ENCODE measurements around the gene SPAG9. TPM values are rescaled to one million over a fixed set of nuclear protein-coding genes. Genes with fewer than 3 reads are reported as not detected.

The SPAG9 gene
- total RNA-seq, 6 experiments from 2014 or later: 35.2 to 49.7 (median 43.3) TPM

DNA sequence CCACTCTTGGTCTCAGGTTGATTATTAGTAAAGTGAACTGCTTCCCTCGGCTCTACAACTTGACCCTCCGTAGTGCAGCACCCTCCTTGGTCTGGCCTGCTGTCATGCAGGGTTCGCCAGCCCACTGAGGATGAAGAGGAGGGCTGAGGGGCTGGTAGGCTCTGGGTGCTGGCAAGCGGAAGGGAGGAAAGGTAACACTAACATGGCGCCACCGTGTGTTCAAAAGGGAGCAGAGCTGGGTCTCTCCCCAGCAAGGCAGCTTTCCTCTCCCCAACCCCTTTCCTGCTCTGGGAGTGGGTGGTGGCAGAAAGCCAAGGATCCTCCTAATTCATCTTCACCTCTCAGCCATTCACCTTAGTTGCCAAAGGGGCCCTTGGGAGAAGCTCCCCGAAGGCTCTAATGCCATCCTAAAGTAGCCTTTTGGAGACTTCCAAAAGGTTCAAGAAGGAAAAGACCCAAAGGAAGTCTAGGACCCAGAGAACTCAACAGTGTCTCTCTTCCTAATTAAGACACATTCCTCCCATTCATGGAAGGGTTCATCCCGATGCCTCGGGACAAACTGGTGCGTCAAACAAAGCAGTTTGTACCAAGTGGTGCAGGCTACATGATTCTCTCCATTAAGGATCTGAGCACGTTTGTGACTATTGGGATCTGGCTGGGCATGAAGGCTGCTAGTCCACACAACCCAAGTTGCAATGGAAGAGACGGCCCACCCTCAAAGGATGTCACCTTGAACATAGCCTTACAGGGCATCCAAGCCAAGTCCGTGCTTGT, 163.7 kb downstream of the SPAG9 start:
- H3K4me3 ChIP-seq: no peak overlapping the region
- H3K9me3 ChIP-seq: no peaks in the 10 kb centered on the region
- TF ChIP-seq, protein P1, sequence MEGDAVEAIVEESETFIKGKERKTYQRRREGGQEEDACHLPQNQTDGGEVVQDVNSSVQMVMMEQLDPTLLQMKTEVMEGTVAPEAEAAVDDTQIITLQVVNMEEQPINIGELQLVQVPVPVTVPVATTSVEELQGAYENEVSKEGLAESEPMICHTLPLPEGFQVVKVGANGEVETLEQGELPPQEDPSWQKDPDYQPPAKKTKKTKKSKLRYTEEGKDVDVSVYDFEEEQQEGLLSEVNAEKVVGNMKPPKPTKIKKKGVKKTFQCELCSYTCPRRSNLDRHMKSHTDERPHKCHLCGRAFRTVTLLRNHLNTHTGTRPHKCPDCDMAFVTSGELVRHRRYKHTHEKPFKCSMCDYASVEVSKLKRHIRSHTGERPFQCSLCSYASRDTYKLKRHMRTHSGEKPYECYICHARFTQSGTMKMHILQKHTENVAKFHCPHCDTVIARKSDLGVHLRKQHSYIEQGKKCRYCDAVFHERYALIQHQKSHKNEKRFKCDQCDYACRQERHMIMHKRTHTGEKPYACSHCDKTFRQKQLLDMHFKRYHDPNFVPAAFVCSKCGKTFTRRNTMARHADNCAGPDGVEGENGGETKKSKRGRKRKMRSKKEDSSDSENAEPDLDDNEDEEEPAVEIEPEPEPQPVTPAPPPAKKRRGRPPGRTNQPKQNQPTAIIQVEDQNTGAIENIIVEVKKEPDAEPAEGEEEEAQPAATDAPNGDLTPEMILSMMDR (IDR thresholded peaks at IDR 0.05): peak; percentile 48 to 74 (median 60)
- TF ChIP-seq POLR2A (IDR thresholded peaks at IDR 0.05): no peak
- intact Hi-C loops (cut with DNase I): loop anchor here (5.0 to 10.0 kb wide), 2 partner anchors 110 to 172 kb away; no protein-coding TSS in a partner anchor
- H3K27me3 ChIP-seq: no peaks in the 10 kb centered on the region
- peaks cover 0 to 7% (median 0%) of the 10 kb centered on the region in 4 donors for H3K4me1 ChIP-seq
- 32% methylated on average over 10 of the region's 13 CpGs for WGBS (ENCODE audit: insufficient coverage, low coverage, low lambda C conversion rate, missing lambda C conversion rate)
- ATAC-seq (peak; percentile 70 to 81 (median 74)), DNase-seq (peak; percentile 60 to 71 (median 71))
- no peak overlapping the region for H3K27ac ChIP-seq
- H3K36me3 ChIP-seq: peaks cover 0 to 7% (median 0%) of the 10 kb centered on the region in 4 donors

DNA sequence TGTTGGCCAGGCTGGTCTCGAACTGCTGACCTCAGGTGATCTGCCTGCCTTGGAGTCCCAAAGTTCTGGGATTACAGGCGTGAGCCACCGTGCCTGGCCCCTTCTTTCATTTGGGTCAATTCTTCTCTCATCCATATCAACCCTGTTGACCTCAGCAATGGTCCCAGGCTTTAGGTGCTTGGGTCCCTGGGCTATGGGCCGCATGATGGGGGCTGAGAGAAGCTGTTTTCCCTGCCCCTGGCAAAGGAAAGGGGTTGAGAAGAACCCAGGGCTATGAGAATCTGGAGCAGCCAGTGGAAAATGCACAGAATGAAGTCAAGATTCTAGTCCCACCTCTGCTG, 164.3 kb downstream of the SPAG9 start:
- no peak for TF ChIP-seq POLR2A (IDR thresholded peaks at IDR 0.05)
- TF ChIP-seq, protein P1 (IDR thresholded peaks at IDR 0.05): no peak
- no peak for ATAC-seq
- Histone ChIP-seq H3K4me1 (peaks cover 0 to 7% (median 0%) of the 10 kb centered on the region in 4 donors), H3K27me3 (no peaks in the 10 kb centered on the region), H3K9me3 (no peaks in the 10 kb centered on the region), H3K4me3 (no peak overlapping the region), H3K27ac (no peak overlapping the region), H3K36me3 (peaks cover 0 to 7% (median 0%) of the 10 kb centered on the region in 4 donors)
- DNase-seq: no peak
- intact Hi-C loops (cut with DNase I): loop anchor here (5.0 to 10.0 kb wide), 2 partner anchors 109 to 172 kb away; no protein-coding TSS in a partner anchor
- 86% methylated on average over 4 of the region's 4 CpGs for WGBS (ENCODE audit: insufficient coverage, low coverage, low lambda C conversion rate, missing lambda C conversion rate)

DNA sequence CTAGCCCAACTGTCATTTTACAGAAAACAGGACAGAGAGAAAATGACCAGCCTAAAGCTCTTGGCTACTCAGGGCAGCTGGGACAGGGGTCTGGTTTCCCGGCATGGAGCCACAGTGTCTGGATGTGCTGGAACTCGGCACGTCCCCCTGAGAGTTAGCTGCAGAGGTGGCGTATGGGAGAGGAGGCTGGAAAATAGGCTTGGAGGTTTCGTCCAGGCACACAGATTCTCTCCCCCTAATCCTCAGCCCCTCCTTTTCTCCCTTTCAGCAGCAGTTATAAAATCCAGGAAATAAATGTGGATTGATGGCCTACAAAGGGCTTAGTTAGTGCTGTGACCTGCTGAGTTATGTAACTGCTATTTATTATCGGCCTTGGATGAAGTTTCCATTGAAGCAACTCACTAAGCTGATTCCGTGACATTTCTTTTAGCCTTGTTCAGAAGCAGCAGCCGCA, 165.0 kb downstream of the SPAG9 start:
- 52% methylated on average over 7 of the region's 8 CpGs for WGBS (ENCODE audit: insufficient coverage, low coverage, low lambda C conversion rate, missing lambda C conversion rate)
- no peak overlapping the region for H3K4me3 ChIP-seq
- intact Hi-C loops (cut with DNase I): loop anchor here (5.0 to 10.0 kb wide), 2 partner anchors 108 to 171 kb away; no protein-coding TSS in a partner anchor
- TF ChIP-seq, protein P1 (IDR thresholded peaks at IDR 0.05): no peak
- no peak for TF ChIP-seq POLR2A (IDR thresholded peaks at IDR 0.05)
- DNase-seq: no peak
- no peaks in the 10 kb centered on the region for H3K9me3 ChIP-seq
- peak in 1 of 4 donors; percentile 10 for ATAC-seq
- H3K36me3 ChIP-seq: peaks cover 0 to 7% (median 0%) of the 10 kb centered on the region in 4 donors
- H3K27ac ChIP-seq: no peak overlapping the region
- peaks cover 0 to 7% (median 2%) of the 10 kb centered on the region in 4 donors for H3K4me1 ChIP-seq
- no peaks in the 10 kb centered on the region for H3K27me3 ChIP-seq

DNA sequence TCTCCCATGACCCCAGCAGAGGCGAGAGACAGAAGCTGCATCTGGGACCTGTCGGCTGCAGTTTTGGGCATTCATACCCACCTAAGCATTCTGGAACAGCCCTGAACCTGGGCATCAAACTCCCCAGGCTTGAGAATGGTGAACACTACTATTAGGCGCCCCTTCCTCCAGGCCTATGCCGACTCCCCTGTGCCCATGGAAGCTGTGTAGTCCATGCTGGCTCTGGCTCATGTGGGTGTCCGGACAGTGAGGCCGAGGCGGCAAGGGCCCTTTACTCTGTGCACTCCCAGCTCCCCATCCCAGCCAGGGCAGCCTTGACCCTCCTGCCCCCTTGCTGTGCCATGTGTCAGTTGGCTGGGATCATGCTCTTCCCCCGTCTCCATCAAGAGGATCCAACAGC, 165.5 kb downstream of the SPAG9 start:
- Histone ChIP-seq H3K4me3 (no peak overlapping the region), H3K4me1 (peaks cover 0 to 13% (median 5%) of the 10 kb centered on the region in 4 donors), H3K36me3 (peaks cover 0 to 3% (median 0%) of the 10 kb centered on the region in 4 donors), H3K27me3 (no peaks in the 10 kb centered on the region), H3K27ac (no peak overlapping the region), H3K9me3 (no peaks in the 10 kb centered on the region)
- no peak for ATAC-seq
- 43% methylated on average over 1 of the region's 8 CpGs for WGBS (ENCODE audit: insufficient coverage, low coverage, low lambda C conversion rate, missing lambda C conversion rate)
- no peak for DNase-seq
- TF ChIP-seq, protein P1 (IDR thresholded peaks at IDR 0.05): no peak
- TF ChIP-seq POLR2A (IDR thresholded peaks at IDR 0.05): no peak
- intact Hi-C loops (cut with DNase I): loop anchor here (5.0 to 10.0 kb wide), 2 partner anchors 108 to 170 kb away; no protein-coding TSS in a partner anchor
